ENCODE measurements around the gene EXTL1.

Gene EXTL1

GRCh38 chr1:26070963-26071342 is 49.4 kb downstream of the EXTL1 start:
- no peak for DNase-seq (ENCODE audit: low read depth)

GRCh38 chr1:26072305-26072704 is 50.7 kb downstream of the EXTL1 start:
- DNase-seq (ENCODE audit: low read depth) = no peak

- no peak for DNase-seq (ENCODE audit: low read depth)
These were observed 54.0 kb downstream of the EXTL1 start for GRCh38 chr1:26075421-26076144.

GRCh38 chr1:26077524-26077923 is 55.9 kb downstream of the EXTL1 start:
- DNase-seq (ENCODE audit: low read depth) = no peak

- no peak for DNase-seq (ENCODE audit: low read depth)
These were observed 57.0 kb downstream of the EXTL1 start for GRCh38 chr1:26078286-26079177.

GRCh38 chr1:26079178-26079563 is 57.6 kb downstream of the EXTL1 start:
- DNase-seq (ENCODE audit: low read depth) = no peak

GRCh38 chr1:26079960-26080814 is 58.6 kb downstream of the EXTL1 start:
- DNase-seq (ENCODE audit: low read depth) = no peak

- no peak for DNase-seq (ENCODE audit: low read depth)
These were observed 59.9 kb downstream of the EXTL1 start for GRCh38 chr1:26081267-26082019.

- no peak for DNase-seq (ENCODE audit: low read depth)
These were observed 60.4 kb downstream of the EXTL1 start for GRCh38 chr1:26082020-26082350.

GRCh38 chr1:26083208-26083607 is 61.6 kb downstream of the EXTL1 start:
- no peak for DNase-seq (ENCODE audit: low read depth)

GRCh38 chr1:26084091-26084561 is 62.6 kb downstream of the EXTL1 start:
- no peak for DNase-seq (ENCODE audit: low read depth)

GRCh38 chr1:26084844-26085243 is 63.3 kb downstream of the EXTL1 start:
- no peak for DNase-seq (ENCODE audit: low read depth)

All from stimulated activated CD8-positive, alpha-beta memory T cell treated with anti-CD3 and anti-CD28 coated beads, Interleukin-12 subunit alpha, Interleukin-12 subunit beta, amount 100 ng/mL, for 1 hour (primary cell).